LoVo (cell line): ENCODE measurements around the gene ZBTB43.

Source experiments
- DNase-seq: peaks from one replicate; pipeline ENCODE4 v3.0.0-alpha.2; 2016; ENCODE audit warnings: low spot score

ZBTB43 gene

DNA sequence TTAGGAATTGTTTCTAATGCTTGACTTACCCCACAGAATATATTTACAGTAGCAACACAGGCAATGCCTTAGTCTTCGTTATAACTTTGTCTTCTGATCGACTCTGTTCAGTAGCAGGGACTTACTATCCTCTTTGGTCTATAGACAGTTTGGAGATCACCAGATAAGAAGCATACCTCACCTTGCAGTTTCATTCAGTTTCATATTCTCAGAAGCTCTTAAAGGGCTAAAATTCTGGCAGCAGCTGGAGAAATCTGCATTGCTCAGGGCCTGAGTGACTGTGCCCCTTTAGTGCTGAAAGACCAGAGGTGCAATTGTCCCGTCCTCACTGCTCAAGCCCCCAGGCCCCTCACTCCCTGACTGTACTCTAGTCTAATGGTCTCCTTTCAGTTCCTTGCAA is 26.0 kb downstream of the ZBTB43 start:
- no peak for DNase-seq

DNA sequence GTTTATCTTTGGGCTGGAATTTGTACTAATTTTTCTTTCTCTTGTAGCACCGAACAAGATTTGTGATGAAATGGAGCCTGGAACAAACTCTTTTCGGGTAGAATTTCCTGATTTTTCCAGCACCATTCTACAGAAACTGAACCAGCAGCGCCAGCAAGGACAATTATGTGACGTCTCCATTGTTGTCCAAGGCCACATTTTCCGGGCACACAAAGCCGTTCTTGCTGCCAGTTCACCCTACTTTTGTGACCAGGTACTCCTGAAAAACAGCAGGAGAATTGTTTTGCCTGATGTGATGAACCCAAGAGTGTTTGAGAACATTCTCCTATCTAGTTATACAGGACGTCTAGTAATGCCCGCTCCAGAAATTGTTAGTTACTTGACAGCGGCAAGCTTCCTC is 27.6 kb downstream of the ZBTB43 start:
- no peak for DNase-seq

DNA sequence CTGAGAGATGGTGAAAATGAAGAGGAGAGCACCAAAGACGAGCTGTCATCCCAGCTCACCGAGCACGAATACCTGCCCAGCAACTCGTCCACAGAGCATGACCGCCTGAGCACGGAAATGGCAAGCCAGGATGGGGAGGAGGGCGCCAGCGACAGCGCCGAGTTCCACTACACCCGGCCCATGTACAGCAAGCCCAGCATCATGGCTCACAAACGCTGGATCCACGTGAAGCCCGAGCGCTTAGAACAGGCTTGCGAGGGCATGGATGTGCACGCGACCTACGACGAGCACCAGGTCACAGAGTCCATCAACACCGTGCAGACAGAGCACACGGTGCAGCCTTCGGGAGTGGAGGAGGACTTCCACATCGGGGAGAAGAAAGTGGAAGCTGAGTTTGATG is 28.2 kb downstream of the ZBTB43 start:
- no peak for DNase-seq

GRCh38 chr9:126833710-126834345 is 29.0 kb downstream of the ZBTB43 start:
- no peak for DNase-seq

GRCh38 chr9:126834672-126835071 is 29.8 kb downstream of the ZBTB43 start:
- no peak for DNase-seq

GRCh38 chr9:126836216-126836615 is 31.4 kb downstream of the ZBTB43 start:
- DNase-seq, result no peak

- DNase-seq, result no peak
These were observed 33.4 kb downstream of the ZBTB43 start for GRCh38 chr9:126838055-126838811.

DNA sequence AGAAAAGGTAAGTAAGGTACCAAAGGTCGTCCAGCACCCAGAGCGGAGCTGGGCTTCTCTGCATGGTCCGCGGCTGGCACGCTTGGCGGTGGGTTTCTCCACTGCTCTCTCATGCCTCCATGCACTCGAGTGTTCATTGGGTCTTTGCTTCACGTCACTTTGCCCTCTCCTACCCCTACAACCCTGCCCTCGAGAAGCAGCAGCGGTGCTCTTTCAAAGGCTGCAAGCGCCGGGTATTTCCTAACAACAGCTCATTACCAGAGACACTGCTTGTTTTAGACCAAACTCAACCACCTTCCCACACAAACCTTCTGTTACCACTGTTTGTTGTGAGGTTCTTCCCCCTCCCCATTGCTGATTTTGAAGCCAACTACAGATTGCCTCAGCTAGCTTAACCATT is 34.1 kb downstream of the ZBTB43 start:
- no peak for DNase-seq

GRCh38 chr9:126839301-126839700 is 34.5 kb downstream of the ZBTB43 start:
- DNase-seq, result no peak

DNA sequence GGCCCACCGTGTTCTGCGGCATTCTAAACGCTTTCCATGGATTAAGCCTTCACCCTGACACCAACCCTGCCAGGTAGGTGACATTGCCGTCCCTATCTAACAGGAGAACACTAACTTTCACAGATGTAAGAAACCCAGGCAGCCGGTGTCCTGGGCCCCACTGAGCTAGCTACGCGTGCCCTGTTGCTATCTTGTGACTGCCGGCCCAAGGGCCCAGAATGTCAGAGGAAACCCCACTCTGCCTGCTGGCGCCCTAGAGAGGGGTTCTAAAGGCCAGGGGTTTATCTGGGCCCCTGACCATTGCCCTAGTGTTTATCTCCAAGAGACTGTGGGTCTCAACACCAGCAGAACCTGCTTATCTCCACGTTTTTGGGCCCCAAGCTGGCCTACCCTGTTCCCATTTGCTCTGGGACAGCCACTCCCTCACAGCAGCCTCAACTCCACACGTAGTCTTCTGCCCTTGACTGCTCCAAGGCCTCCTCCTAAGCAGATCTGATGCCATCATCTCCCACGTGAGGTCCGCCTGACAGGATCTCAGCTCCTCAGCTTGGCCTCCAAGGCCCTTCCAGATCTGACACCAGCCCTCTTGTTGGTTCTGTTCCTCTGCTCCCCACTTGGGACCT is 37.5 kb downstream of the ZBTB43 start:
- DNase-seq, result no peak

GRCh38 chr9:126842977-126843799 is 38.3 kb downstream of the ZBTB43 start:
- no peak for DNase-seq

GRCh38 chr9:126844085-126844484 is 39.2 kb downstream of the ZBTB43 start:
- peak; percentile 25 for DNase-seq

- DNase-seq, result no peak
These were observed 42.2 kb downstream of the ZBTB43 start for GRCh38 chr9:126847051-126847450.

DNA sequence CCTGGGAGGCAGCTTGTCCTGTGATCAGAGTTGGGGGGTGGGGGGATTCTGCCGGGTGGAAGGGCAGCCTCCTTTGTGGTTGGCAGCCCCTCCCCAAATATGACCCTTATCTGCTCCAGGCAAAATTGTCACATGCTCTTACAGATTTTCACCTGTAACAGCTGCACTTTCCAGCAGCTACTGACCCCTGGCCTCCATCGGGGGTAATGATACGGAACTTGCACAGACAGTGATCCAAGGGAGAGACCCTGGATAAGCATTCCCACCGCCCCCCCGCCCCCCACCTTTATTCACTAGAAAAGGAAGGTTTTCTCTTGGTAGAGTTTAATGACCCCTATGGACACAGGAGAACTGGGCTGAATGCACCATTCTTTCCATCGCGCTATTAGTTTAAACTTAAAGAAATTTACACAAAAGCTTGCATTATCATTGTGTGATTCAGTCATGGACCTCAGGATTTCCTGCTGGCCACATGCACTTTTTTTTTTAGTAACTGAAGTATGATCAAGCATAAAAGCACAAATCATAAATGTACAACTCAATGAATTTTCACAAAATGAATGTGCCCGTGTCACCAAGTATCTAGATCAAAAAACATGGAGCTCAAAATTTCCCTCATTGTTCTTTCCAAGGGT is 44.9 kb downstream of the ZBTB43 start:
- DNase-seq, result no peak

DNA sequence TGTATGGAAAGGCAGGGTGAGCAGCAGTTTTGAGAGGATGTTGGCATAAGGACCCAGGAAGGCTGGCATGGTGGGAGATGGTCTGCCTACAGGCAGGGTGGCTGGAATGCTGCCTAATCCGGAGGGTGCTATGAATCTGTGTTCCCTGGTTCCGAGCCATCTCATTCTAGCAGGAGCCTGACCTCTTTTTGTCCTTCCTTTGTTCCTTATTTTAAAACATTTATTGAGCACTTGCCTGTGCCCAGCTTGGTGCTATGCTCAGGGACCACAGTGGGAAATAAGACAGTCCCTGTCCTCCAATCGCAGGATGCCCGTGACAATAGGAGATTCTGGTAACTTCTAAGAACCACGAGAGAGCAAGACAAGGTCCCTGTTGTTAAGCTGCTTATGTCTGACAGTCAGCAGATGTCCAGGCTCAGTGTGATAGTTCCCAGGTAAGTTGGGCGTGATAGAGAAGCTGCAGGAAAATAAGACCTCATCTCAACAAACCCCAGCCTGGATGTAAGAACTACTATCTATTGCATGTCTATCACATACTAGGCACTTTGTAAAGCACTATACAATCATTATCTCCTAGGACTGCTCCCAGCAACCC is 46.5 kb downstream of the ZBTB43 start:
- no peak for DNase-seq

DNA sequence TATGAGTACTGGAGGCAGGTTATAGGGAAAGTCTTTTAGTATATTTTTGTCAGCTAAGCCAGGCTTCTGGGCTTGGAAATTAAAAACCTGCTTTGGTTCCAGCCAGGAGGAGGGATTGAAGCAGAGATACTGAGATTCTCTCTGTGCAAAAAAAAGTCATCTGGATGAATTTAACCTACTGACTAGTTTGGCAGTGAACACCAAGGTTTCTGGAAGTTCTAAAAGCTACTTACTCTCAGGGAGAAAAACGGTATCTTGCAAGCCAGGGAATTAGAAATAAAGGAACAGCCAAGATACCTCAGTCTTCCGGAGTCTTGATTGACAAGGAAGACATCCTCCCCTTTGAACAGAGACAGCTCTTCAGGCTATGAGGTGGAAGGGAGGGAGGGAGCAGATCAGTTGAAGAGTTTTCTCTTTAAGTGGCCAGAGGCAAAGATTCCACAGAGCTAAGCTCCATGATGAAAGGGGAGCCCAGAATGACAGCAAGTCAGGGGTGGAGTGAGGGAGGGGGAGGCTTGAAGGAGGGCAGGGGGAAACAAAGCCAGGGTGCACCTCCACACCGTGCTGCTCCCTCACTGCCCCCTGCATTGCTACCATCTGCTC is 47.3 kb downstream of the ZBTB43 start:
- DNase-seq, result no peak

DNA sequence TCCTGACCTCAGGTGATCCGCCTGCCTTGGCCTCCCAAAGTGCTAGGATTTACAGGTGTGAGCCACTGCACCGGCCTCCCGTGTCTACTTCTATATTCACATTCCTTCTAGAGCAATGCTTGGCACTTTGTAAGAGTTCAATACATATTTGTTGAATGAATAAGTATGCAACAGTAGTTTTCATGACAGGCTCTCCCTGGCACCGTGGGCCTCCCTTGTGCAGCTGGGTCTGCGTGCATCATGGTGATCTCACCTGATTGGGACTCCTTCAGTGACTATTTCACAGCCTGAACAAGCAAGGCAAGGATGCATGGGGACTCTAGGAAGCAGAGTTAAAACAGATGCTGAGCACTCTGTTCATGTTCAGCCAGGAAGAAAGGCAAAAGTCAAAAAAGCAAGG is 48.8 kb downstream of the ZBTB43 start:
- DNase-seq, result no peak

- DNase-seq, result no peak
These were observed 49.9 kb downstream of the ZBTB43 start for GRCh38 chr9:126854734-126855133.

DNA sequence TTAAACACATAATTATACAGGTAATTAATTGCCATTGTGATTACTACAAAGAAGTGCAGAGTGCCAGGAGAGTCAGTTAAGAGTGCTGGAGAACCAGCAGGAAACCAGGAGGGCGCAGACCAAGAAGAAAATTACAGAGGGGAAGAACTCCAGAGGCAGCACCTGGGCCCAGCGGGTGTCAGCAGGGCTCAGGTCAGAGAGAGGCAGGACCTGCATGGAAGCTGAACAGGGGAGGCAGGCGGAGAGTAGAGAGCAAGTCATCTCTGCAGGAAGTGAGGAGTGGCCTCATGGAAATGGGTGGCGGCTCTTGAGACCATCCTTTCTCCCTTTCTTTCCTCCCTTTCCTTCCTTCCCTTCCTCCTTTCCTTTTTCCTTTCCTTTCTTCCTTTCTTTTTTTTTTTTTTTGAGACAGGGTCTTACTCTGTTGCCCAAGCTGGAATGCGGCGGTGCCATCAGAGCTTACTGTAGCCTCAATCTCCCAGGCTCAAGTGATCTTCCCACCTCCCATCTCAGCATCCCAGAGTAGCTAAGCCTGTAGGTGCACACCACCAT is 51.6 kb downstream of the ZBTB43 start:
- no peak for DNase-seq

- DNase-seq, result no peak
These were observed 52.6 kb downstream of the ZBTB43 start for GRCh38 chr9:126857261-126857960.
